ENCODE results near the gene AEBP2.

The AEBP2 gene

GRCh38 chr12:19547271-19547671 is 108.0 kb downstream of the AEBP2 start:
- TF ChIP-seq CEBPB (IDR thresholded peaks at IDR 0.05) = no peak
- no peak for TF ChIP-seq FOXM1 (IDR thresholded peaks at IDR 0.05; ENCODE audit: borderline replicate concordance, low read depth)
- TF ChIP-seq EGR1 (IDR thresholded peaks at IDR 0.05) = no peak
- TF ChIP-seq EP300 (IDR thresholded peaks at IDR 0.05; ENCODE audit: borderline replicate concordance) = no peak
- TF ChIP-seq TCF12 (IDR thresholded peaks at IDR 0.05; ENCODE audit: low read depth) = no peak
- TF ChIP-seq NFIC (IDR thresholded peaks at IDR 0.05) = no peak
- TF ChIP-seq ZBTB7A (IDR thresholded peaks at IDR 0.05; ENCODE audit: low read depth) = no peak
- TF ChIP-seq RAD21 (IDR thresholded peaks at IDR 0.05; ENCODE audit: low read depth) = no peak
- TF ChIP-seq, protein P1, sequence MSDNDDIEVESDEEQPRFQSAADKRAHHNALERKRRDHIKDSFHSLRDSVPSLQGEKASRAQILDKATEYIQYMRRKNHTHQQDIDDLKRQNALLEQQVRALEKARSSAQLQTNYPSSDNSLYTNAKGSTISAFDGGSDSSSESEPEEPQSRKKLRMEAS (IDR thresholded peaks at IDR 0.05) = no peak
- no peak for TF ChIP-seq USF1 (IDR thresholded peaks at IDR 0.05)
- no peak for TF ChIP-seq YY1 (IDR thresholded peaks at IDR 0.05; ENCODE audit: low read depth)
- no peak for TF ChIP-seq CREB1 (IDR thresholded peaks at IDR 0.05; ENCODE audit: low read depth)
- TF ChIP-seq TEAD4 (IDR thresholded peaks at IDR 0.05) = no peak
- TF ChIP-seq, protein P2, sequence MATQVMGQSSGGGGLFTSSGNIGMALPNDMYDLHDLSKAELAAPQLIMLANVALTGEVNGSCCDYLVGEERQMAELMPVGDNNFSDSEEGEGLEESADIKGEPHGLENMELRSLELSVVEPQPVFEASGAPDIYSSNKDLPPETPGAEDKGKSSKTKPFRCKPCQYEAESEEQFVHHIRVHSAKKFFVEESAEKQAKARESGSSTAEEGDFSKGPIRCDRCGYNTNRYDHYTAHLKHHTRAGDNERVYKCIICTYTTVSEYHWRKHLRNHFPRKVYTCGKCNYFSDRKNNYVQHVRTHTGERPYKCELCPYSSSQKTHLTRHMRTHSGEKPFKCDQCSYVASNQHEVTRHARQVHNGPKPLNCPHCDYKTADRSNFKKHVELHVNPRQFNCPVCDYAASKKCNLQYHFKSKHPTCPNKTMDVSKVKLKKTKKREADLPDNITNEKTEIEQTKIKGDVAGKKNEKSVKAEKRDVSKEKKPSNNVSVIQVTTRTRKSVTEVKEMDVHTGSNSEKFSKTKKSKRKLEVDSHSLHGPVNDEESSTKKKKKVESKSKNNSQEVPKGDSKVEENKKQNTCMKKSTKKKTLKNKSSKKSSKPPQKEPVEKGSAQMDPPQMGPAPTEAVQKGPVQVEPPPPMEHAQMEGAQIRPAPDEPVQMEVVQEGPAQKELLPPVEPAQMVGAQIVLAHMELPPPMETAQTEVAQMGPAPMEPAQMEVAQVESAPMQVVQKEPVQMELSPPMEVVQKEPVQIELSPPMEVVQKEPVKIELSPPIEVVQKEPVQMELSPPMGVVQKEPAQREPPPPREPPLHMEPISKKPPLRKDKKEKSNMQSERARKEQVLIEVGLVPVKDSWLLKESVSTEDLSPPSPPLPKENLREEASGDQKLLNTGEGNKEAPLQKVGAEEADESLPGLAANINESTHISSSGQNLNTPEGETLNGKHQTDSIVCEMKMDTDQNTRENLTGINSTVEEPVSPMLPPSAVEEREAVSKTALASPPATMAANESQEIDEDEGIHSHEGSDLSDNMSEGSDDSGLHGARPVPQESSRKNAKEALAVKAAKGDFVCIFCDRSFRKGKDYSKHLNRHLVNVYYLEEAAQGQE (IDR thresholded peaks at IDR 0.05; ENCODE audit: low read depth) = no peak
- no peak for TF ChIP-seq TAF1 (IDR thresholded peaks at IDR 0.05; ENCODE audit: low read depth)

DNA sequence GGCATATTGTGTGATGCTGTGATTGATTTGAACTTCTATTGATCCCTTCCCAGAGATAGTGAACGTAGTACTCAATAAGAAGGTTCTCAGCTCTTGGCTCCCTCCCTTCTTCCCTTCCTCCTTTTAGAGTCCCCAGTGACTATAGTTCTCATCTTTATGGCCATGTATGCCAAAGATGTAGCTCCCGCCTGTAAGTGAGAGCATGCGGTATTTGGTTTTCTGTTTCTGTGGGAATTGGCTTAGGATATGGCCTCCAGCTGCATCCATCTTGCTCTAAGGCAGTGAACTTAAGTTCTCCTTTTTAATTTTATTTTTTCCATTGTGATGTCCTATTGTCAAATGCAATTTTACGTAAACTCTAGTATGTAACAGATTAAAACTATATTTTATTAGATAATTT is 109.5 kb downstream of the AEBP2 start:
- TF ChIP-seq, protein P1 (IDR thresholded peaks at IDR 0.05) = no peak
- TF ChIP-seq EP300 (IDR thresholded peaks at IDR 0.05; ENCODE audit: borderline replicate concordance) (no peak), TAF1 (IDR thresholded peaks at IDR 0.05; ENCODE audit: low read depth) (no peak), TCF12 (IDR thresholded peaks at IDR 0.05; ENCODE audit: low read depth) (no peak), USF1 (IDR thresholded peaks at IDR 0.05) (no peak), TEAD4 (IDR thresholded peaks at IDR 0.05) (no peak), CEBPB (IDR thresholded peaks at IDR 0.05) (no peak), ZBTB7A (IDR thresholded peaks at IDR 0.05; ENCODE audit: low read depth) (no peak), YY1 (IDR thresholded peaks at IDR 0.05; ENCODE audit: low read depth) (no peak), NFIC (IDR thresholded peaks at IDR 0.05) (no peak), EGR1 (IDR thresholded peaks at IDR 0.05) (no peak), FOXM1 (IDR thresholded peaks at IDR 0.05; ENCODE audit: borderline replicate concordance, low read depth) (no peak), CREB1 (IDR thresholded peaks at IDR 0.05; ENCODE audit: low read depth) (no peak), RAD21 (IDR thresholded peaks at IDR 0.05; ENCODE audit: low read depth) (no peak)
- TF ChIP-seq, protein P2 (IDR thresholded peaks at IDR 0.05; ENCODE audit: low read depth) = no peak

- no peak for TF ChIP-seq USF1 (IDR thresholded peaks at IDR 0.05)
- no peak for TF ChIP-seq CREB1 (IDR thresholded peaks at IDR 0.05; ENCODE audit: low read depth)
These were observed 111.3 kb downstream of the AEBP2 start for GRCh38 chr12:19550626-19551025.

DNA sequence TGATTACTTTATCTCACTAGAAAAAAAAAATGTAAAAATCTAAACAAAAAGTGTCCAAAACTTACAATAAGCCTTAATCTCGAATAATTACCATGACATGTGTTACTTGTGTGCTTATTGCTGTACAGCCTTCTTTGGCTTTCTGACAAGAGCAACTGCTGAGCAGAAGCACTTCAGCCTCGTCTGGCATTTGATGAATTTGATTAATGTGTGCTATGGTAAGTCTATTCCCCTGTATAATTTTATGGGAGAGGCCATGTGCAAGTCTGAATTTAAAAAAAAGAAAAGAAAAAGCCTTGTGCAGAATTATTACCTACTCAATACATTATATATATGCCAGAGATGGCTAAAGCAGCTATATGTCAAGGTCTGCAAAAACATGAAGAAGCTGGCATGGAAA is 113.9 kb downstream of the AEBP2 start:
- TF ChIP-seq YY1 (IDR thresholded peaks at IDR 0.05; ENCODE audit: low read depth) (no peak), TAF1 (IDR thresholded peaks at IDR 0.05; ENCODE audit: low read depth) (no peak), RAD21 (IDR thresholded peaks at IDR 0.05; ENCODE audit: low read depth) (no peak), CEBPB (IDR thresholded peaks at IDR 0.05) (no peak), TEAD4 (IDR thresholded peaks at IDR 0.05) (no peak), ZBTB7A (IDR thresholded peaks at IDR 0.05; ENCODE audit: low read depth) (no peak), NFIC (IDR thresholded peaks at IDR 0.05) (no peak), EP300 (IDR thresholded peaks at IDR 0.05; ENCODE audit: borderline replicate concordance) (no peak), TCF12 (IDR thresholded peaks at IDR 0.05; ENCODE audit: low read depth) (no peak)
- TF ChIP-seq, protein P1 (IDR thresholded peaks at IDR 0.05) = no peak
- TF ChIP-seq, protein P2 (IDR thresholded peaks at IDR 0.05; ENCODE audit: low read depth) = no peak
